OCI-LY7 (cell line): Measurements from ENCODE around the gene NDUFB10. TPM values are rescaled to one million over a fixed set of nuclear protein-coding genes. Genes with fewer than 3 reads are reported as not detected.

ENCODE experiments used
- BruUV-seq: library from RNA; stranded (reverse); fragments of 400-500 nt; replicated peaks from 2 replicates; lab custom pipeline; 2021; lab: Mats Ljungman, UMichigan
- CTCF ChIA-PET: fragments of 300-600 bp; sonication (Branson Sonifier 250); formaldehyde crosslinking; loops from one replicate; lab custom pipeline; 2022; ENCODE audit warnings: antibody characterized with exemption; ENCODE audit not compliant: unreplicated experiment; lab: Charles Lee
- POLR2A ChIA-PET: fragments of 300-600 bp; sonication (Branson Sonifier 250); formaldehyde crosslinking; loops from one replicate; lab custom pipeline; 2022; ENCODE audit warnings: antibody characterized with exemption; lab: Charles Lee
- DNase-seq: peaks from one replicate; pipeline ENCODE4 v3.0.0-alpha.2; 2015; ENCODE audit warnings: low spot score
- H2AFZ ChIP-seq: fragments of 200-600 bp; sonication (generic), shearing (Covaris generic); 2 replicates; pipeline ENCODE4 v1.6.1; 2014; ENCODE audit warnings: mild to moderate bottlenecking, antibody characterized with exemption, low read length, moderate library complexity
- H3K27ac ChIP-seq: fragments of 200-600 bp; sonication (generic); 2 replicates; pipeline ENCODE4 v1.5.1; 2014; ENCODE audit warnings: mixed run types, low read depth, mild to moderate bottlenecking, moderate library complexity, low read length, inconsistent platforms; ENCODE audit not compliant: poor library complexity, severe bottlenecking
- H3K36me3 ChIP-seq: fragments of 200-600 bp; sonication (generic); 2 replicates; pipeline ENCODE4 v1.6.1; 2014; ENCODE audit warnings: mild to moderate bottlenecking, antibody characterized with exemption, low read length, moderate library complexity, mixed read lengths; ENCODE audit not compliant: insufficient read depth
- H3K4me1 ChIP-seq: fragments of 200-600 bp; sonication (generic); 2 replicates; pipeline ENCODE4 v1.5.1; 2014; ENCODE audit warnings: mild to moderate bottlenecking, low read length; ENCODE audit not compliant: insufficient read depth, poor library complexity, severe bottlenecking
- H3K4me2 ChIP-seq: fragments of 200-600 bp; sonication (generic); 2 replicates; pipeline ENCODE4 v1.6.1; 2014; ENCODE audit warnings: mild to moderate bottlenecking, low read length
- H3K4me3 ChIP-seq: fragments of 200-600 bp; sonication (generic); 2 replicates; pipeline ENCODE4 v1.5.1; 2014; ENCODE audit warnings: mild to moderate bottlenecking, low read depth, low read length; ENCODE audit not compliant: poor library complexity, severe bottlenecking
- H3K79me2 ChIP-seq: fragments of 200-600 bp; sonication (generic); 2 replicates; pipeline ENCODE4 v1.6.1; 2016; ENCODE audit warnings: low read depth, mild to moderate bottlenecking, low read length, moderate library complexity, mixed read lengths; ENCODE audit not compliant: insufficient read depth
- H3K9me2 ChIP-seq: fragments of 200-600 bp; sonication (generic); 2 replicates; pipeline ENCODE4 v1.6.1; 2016; ENCODE audit warnings: mild to moderate bottlenecking, low read length, mixed read lengths; ENCODE audit not compliant: insufficient read depth
- H3K9me3 ChIP-seq: fragments of 200-600 bp; sonication (generic); 2 replicates; pipeline ENCODE4 v1.6.1; 2014; ENCODE audit warnings: mild to moderate bottlenecking, mixed run types, low read length, mixed read lengths
- H4K20me1 ChIP-seq: fragments of 200-600 bp; sonication (generic); 2 replicates; pipeline ENCODE4 v1.6.1; 2014; ENCODE audit warnings: mild to moderate bottlenecking, antibody characterized with exemption, low read length, moderate library complexity, mixed read lengths; ENCODE audit not compliant: insufficient read depth
- CTCF ChIP-seq: fragments of 200-600 bp; sonication (generic); conservative IDR thresholded peaks from 2 replicates; pipeline ENCODE4 v1.5.1; 2014; ENCODE audit warnings: mild to moderate bottlenecking, antibody characterized with exemption, low read length, moderate library complexity, mixed read lengths
- EZH2phosphoT487 ChIP-seq: fragments of 200-600 bp; sonication (generic); IDR thresholded peaks from 2 replicates; pipeline ENCODE4 v1.6.1; 2018; ENCODE audit warnings: low read depth, borderline replicate concordance, mild to moderate bottlenecking, mixed run types, antibody characterized with exemption, low read length, moderate library complexity, mixed read lengths
- intact Hi-C: fragments of 100-400 bp; cut with micrococcal nuclease; formaldehyde crosslinking; loops from one replicate; pipeline ENCODE4 v1.10.0; 2022; ENCODE audit not compliant: unreplicated experiment
- total RNA-seq, 2 experiments: library from RNA; depleted of rRNA in 1 of 2; stranded (reverse); fragments of >200 nt in 1 of 2; shearing (Covaris generic) in 1 of 2; gene quantifications; 2 replicates each; pipeline ENCODE4 v1.2.3, GENCODE V29; 2014 to 2022

Gene NDUFB10
- total RNA-seq, 2 experiments from 2014 or later, result 201 to 240 TPM

- ChIA-PET POLR2A (no interaction called here), CTCF (no interaction called here)
- intact Hi-C loops, result no loop called here
Observed at GRCh38 chr16:1911467-1912214, 47.7 kb upstream of the NDUFB10 start.

GRCh38 chr16:1912215-1912543 is 47.2 kb upstream of the NDUFB10 start:
- Histone ChIP-seq H2AFZ (no peak overlapping the region), H3K4me2 (no peak overlapping the region), H3K36me3 (no peaks in the 10 kb centered on the region), H4K20me1 (no peaks in the 10 kb centered on the region), H3K79me2 (no peaks in the 10 kb centered on the region), H3K4me3 (no peak overlapping the region), H3K9me3 (no peaks in the 10 kb centered on the region), H3K4me1 (no peaks in the 10 kb centered on the region), H3K27ac (no peak overlapping the region), H3K9me2 (no peaks in the 10 kb centered on the region)
- TF ChIP-seq CTCF, result no peak
- DNase-seq, result no peak
- CTCF ChIA-PET, result no interaction called here
- BruUV-seq, result no TSS peak
- POLR2A ChIA-PET, result no interaction called here
- intact Hi-C loops, result no loop called here

More at GRCh38 chr16:1911467-1912214, 47.7 kb upstream of the NDUFB10 start:
- BruUV-seq, result no TSS peak
- H3K4me3 ChIP-seq, result no peak overlapping the region
- no peak overlapping the region for H3K27ac ChIP-seq
- H3K9me3 ChIP-seq, result no peaks in the 10 kb centered on the region
- no peak overlapping the region for H2AFZ ChIP-seq
- no peak overlapping the region for H3K4me2 ChIP-seq
- no peak for DNase-seq
- H4K20me1 ChIP-seq, result no peaks in the 10 kb centered on the region
- H3K79me2 ChIP-seq, result no peaks in the 10 kb centered on the region
- H3K4me1 ChIP-seq, result no peaks in the 10 kb centered on the region
- no peaks in the 10 kb centered on the region for H3K36me3 ChIP-seq
- no peaks in the 10 kb centered on the region for H3K9me2 ChIP-seq
- TF ChIP-seq CTCF, result no peak
- TF ChIP-seq EZH2phosphoT487, result no peak

GRCh38 chr16:1913327-1914083 is 45.8 kb upstream of the NDUFB10 start:
- intact Hi-C loops, result no loop called here
- H3K36me3 ChIP-seq, result no peaks in the 10 kb centered on the region
- no TSS peak for BruUV-seq
- no peak overlapping the region for H3K4me3 ChIP-seq
- H3K9me2 ChIP-seq, result no peaks in the 10 kb centered on the region
- no peak overlapping the region for H3K4me2 ChIP-seq
- ChIA-PET POLR2A (no interaction called here), CTCF (no interaction called here)
- no peaks in the 10 kb centered on the region for H3K79me2 ChIP-seq
- H3K4me1 ChIP-seq, result no peaks in the 10 kb centered on the region
- no peak for DNase-seq
- H3K9me3 ChIP-seq, result no peaks in the 10 kb centered on the region
- no peak overlapping the region for H2AFZ ChIP-seq
- TF ChIP-seq EZH2phosphoT487 (no peak), CTCF (no peak)
- no peaks in the 10 kb centered on the region for H4K20me1 ChIP-seq
- no peak overlapping the region for H3K27ac ChIP-seq
